Stimulated activated CD4-positive, alpha-beta T cell treated with anti-CD3 and anti-CD28 coated beads, Interleukin-1b, Interleukin-23, amount 100 ng/mL, for 4 hours (primary cell): ENCODE results near the gene SLC25A10.
"Not testable (repeated sequence)": the region's sequence is repeated elsewhere in the genome, so short reads cannot be mapped to it uniquely, and the experiment has no call there.

ENCODE experiments used
- DNase-seq, 2 donors: peaks; one replicate each; pipeline ENCODE4 v3.0.0-alpha.2; 2020; ENCODE audit warnings: low read depth in 2 of 2

SLC25A10 gene

DNA sequence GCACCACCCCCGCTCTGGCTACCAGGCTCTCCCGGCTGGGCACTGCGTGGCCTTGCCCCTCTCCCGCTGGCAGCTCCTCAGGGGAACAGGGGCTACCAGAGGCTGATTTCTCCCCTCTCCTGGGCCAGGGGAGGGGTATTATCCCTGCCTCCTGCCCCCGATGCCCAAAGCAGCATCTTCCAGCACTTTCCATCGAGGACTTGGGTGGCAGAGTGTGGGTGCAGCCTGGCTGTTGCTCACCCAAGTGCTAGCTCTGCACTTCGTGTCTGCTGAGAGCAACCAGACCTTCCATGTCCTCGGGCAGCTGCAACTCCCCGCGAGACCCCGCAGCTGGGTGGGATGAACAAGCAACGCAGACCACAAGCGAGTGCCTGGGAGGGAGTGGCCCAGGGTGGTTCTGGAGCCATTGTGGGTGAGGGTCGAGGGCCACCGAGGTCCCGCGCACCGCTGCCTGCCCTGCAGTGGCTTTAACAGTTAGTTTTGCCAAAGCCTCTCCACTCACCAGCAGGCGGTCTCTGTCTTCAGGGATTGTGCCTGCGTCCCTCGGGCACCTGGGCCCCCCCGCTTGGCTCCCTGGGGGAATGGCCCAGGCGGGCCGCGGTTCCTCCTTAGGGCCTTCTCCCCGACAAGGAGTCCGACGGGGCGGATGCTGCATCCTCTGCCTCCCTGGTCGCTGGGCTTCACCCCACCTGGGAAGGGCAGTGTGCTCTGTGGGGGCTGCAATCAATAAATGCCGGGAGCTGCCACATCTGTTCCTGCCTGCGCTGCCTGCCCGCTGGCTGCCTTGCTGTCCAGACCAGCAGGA, 8.4 kb downstream of the SLC25A10 start:
- DNase-seq = no peak

DNA sequence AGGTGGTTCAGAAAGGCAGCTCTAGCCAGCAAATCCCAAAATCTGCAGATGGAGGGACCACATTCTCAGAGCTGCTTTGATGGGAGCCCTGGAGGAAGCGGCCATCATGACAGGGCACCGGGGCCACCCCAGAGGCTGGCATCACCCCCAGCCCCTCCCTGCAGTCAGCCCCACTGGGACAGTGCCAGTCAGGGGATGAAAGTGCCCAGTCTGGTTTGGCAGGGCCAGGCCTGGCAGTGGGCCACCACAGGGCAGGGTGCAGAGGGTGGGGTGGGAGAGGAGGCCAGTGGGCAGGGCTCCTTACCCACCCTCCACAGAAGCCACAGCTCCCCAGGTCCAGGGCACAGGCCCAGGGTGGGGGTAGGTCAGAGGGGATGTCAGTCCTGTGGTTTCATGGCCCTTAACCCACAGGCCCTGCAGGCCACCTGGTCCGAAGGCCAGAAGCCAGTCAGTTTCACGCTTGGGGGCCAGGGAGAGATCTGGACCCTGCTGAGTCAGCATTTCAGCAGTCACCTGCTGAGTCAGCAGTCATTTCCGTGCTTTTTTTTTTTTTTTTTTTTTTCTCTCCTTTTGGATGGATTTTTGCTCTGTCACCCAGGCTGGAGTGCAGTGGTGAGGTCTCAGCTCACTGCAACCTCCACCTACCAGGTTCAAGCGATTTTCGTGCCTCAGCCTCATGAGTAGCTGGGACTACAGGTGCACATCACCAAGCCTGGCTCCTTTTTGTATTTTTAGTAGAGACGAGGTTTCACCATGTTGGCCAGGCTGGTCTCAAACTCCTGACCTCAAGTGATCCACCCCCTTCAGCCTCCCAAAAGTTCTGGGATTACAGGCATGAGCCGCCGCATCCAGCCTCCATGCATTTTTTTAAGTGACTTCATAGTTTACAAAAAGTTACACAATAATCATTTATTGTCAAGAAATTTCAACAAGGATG, 10.4 kb downstream of the SLC25A10 start:
- DNase-seq = no peak

DNA sequence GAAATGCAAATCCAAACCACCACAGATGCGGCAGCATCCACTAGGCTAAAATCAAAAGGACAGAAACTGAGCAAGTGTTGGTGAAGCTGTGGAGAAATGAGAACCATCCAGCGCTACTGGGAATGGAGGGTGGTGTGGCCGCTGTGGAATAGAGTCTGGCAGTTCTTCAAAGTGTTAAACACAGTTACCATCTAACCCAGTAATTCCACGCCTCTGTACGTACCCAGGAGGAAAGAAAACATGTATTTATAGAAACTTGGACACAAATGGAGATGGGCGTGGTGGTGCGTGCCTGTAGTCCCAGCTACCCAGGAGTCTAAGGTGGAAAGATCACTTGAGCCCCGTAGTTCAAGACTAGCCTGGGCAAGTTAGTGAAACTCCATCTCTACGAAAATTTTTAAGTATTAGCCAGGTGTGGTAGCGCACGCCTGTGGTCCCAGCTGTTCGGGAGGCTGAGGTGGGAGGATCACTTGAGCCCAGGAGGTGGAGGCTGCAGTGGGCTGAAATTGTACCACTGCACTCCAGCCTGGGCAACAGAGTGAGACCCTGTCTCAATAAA, 11.6 kb downstream of the SLC25A10 start:
- DNase-seq = no peak

DNA sequence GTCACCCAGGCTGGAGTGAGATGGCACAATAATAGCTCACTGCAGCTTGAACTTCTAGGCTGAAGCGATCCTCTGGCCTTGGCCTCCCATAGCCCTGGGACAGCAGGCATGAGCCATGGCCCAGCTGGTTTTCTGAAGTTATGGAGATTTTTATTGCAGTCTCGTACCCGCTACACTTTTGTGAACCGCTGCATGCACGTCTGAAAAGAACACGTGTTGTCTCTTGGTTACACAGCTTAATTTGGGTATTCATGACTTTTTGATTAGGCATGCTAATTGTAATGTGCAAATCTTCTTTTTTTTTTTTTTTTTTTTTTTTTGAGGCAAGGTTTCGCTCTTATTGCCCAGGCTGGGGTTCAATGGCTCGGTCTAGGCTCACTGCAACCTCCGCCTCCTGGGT, 13.4 kb downstream of the SLC25A10 start:
- DNase-seq = no peak

- DNase-seq = no peak
Measured at GRCh38 chr17:81726004-81726403, 13.9 kb downstream of the SLC25A10 start.

- no peak for DNase-seq
Measured at GRCh38 chr17:81727324-81728031, 15.4 kb downstream of the SLC25A10 start.

DNA sequence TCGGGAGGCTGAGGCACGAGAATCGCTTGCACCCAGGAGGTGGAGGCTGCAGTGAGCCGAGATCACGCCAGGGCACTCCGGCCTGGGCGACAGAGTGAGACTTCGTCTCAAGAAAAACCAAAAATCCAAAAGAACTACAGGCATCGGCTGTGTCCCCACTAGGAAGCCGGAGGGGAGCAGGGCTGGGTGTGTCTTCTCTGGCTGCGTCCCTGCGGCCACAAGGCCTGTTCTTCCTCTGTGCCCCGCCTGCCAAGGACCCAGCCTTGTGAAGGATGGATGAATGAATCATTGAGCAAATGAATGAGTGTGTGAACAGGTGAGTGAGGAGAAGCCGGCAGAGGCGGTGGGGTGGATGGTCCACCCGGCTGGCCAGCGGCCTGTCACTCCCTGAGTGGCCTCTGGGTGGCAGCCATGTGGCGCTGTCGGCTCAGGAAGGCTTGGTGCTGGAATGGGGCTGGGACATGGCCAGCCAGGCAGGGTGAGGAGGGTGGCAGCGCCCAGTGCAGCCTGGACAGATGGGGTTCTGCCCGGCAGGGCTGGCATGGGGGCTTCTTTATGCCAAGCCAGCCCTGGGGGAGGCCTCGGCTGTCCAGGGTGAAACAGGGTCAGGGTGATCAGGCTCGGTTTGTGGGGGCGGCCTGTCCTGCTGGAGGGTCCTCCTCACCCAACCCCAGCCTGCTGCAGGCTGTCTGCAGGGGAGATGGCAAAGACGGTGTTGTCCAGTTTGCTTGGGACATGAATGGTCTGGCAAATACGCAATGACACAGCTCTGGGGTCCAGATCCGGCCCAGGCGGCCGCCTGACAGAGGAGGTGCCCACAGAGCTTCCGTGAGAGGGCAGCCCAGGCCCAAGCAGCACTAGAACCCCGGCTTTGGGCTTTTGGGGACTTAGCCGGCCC, 21.7 kb downstream of the SLC25A10 start:
- peak; percentile 45 to 61 for DNase-seq

DNA sequence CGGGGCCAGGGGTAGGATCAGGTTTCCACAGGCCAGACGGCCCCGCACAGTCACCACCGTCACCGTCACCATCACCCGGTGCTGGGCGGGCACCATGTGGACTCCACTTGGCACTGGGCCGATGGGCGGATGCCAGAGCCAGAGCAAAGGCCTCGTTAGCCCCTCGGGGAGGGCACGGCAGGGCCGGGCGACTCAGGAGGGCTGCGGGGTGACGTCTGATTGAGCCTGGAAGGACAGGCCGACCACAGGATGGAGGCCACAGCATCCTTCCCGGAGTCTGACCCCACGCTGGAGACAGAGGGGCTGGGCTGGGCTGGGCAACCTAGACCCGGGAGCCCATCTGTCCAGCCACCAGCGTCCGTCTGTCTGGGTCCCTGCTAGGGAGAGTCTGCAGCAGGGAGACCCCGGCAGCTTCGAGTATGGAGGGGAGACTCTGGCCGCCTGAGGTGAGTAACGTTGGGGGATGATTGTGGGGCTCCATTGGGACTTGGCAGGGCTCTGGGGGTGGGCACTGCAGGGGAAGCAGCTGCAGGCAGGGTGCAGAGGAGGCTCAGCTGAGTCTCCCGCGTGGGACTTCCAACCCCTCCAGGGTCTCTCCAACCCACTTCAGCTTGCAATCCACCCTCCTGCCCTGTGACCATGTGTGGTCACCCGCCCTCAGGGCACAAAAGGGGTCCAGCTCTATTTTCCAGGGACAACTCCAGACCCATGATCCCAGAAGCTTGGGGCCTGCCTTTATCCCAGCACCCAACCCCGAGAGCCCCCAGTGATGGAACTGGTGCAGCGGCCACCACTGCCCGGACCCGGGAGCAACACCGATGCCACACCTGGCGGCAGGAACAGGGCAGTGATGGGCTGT, 22.6 kb downstream of the SLC25A10 start:
- no peak for DNase-seq

GRCh38 chr17:81735264-81736102, 23.4 kb downstream of the SLC25A10 start:
- DNase-seq = no peak

DNA sequence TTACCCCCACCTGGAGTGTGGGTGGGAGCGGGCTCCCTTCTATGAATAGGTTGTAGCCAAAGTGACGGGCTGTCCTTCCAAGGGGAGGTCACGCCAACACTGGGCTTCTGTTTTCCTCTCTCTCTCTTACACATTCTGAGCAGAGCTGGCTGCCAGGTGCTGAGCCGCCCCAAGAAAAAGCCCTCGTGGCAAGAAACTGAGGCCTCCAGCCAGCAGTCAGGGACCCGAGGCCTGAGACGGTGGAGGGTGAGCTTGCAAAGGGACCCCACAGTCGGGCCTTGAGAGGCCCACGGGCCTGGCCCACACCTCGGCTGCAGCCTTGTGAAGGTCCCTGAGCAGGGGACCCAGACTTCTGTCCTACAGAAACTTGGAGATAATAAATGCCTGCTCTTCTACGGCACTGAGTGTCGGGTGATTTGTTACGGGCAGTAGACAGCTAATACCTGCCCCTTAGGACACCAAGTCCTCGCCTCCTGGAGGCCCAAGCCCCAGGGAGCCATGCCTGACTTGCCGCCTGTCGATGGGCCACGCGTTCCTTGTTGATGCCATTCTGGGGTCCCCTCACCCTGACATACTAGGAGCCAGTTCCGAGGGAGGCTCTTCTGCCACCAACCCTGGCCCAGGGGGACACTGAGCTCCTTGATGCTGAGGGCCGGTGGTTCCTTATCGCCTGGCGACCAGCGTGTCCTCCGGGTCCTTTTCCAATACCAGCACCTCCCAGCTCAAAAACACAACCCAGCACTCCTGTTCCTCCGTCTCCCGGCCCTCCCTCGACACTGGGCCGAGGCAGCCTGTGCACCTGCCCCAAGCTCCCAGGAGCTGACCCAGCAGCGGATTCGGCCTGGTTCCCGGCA, 26.1 kb downstream of the SLC25A10 start:
- no peak for DNase-seq

DNA sequence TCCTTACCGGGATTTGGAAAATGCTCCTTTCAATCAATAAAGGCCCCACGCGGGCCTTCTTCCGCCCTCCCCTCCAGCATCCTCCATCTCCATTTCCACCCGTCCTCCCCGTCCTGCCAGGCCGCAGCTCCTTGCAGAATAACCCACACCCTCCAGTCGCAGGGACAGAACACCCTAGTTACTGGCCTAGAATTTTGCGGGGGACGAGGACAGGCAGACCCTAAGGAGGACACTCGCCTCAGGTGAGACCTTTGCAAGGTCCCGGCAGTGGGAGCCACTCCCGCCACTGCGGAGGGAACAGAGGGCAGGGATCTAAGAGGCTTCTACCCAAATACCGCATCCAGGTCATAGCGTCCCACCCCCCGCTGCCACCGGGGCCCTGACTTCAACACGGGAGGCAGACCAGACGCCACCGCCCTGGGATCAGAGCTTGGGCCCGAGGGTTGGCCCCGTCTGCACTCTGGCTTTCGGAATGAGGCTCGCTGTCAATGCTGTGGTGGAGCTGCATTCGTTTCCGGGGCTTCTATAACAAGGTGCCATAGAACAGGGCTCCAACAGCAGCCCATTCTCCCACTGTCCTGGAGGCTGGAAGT, 26.8 kb downstream of the SLC25A10 start:
- DNase-seq = no peak

- DNase-seq = not testable (repeated sequence)
Measured at GRCh38 chr17:81739593-81739992, 27.5 kb downstream of the SLC25A10 start.

DNA sequence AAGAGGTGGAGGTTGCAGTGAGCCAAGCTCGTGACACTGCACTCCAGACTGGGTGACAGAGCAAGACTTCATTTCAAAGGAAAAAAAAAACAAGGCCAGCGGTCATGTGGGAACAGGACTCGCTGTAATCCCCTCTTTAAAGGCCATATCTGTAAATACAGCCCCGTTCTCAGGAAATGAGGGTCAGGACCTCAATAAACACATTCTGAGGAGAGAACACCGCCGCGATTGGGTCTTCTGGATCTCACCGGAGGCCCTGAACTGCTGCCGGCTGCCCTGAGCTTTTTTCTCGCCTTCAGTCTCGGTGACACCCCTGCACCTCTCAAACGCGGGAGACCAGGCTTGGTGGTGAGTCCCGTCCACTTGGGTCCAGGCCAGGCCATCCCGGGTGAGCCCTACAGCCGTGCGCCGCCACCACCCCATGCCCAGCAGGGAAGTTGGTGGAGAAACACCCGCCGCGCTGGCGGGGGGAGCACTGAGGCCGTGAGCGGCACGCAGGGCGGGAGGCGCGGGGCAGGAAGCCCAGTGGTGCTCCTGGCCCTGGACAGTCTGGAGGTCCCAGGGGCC, 28.4 kb downstream of the SLC25A10 start:
- DNase-seq = no peak

- no peak for DNase-seq
Measured at GRCh38 chr17:81741049-81741593, 29.0 kb downstream of the SLC25A10 start.

GRCh38 chr17:81741594-81742452, 29.7 kb downstream of the SLC25A10 start:
- no peak for DNase-seq
